WI38 (cell line): ENCODE data around the gene INPP4B.

Experiments used
- H3K4me3 ChIP-seq: 2 replicates; pipeline ENCODE4 v1.5.1; 2011; ENCODE audit warnings: low read depth, mild to moderate bottlenecking, control low read depth, low read length
- TF ChIP-seq, protein P1 (sequence below): IDR thresholded peaks from 2 replicates; pipeline ENCODE4 v1.5.1; 2012; ENCODE audit warnings: low read depth, mild to moderate bottlenecking, control low read depth, low read length

INPP4B gene

GRCh38 chr4:142435599-142436235, 410.4 kb downstream of the INPP4B start:
- H3K4me3 ChIP-seq: no peak overlapping the region
- TF ChIP-seq, protein P1, sequence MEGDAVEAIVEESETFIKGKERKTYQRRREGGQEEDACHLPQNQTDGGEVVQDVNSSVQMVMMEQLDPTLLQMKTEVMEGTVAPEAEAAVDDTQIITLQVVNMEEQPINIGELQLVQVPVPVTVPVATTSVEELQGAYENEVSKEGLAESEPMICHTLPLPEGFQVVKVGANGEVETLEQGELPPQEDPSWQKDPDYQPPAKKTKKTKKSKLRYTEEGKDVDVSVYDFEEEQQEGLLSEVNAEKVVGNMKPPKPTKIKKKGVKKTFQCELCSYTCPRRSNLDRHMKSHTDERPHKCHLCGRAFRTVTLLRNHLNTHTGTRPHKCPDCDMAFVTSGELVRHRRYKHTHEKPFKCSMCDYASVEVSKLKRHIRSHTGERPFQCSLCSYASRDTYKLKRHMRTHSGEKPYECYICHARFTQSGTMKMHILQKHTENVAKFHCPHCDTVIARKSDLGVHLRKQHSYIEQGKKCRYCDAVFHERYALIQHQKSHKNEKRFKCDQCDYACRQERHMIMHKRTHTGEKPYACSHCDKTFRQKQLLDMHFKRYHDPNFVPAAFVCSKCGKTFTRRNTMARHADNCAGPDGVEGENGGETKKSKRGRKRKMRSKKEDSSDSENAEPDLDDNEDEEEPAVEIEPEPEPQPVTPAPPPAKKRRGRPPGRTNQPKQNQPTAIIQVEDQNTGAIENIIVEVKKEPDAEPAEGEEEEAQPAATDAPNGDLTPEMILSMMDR: no peak

DNA sequence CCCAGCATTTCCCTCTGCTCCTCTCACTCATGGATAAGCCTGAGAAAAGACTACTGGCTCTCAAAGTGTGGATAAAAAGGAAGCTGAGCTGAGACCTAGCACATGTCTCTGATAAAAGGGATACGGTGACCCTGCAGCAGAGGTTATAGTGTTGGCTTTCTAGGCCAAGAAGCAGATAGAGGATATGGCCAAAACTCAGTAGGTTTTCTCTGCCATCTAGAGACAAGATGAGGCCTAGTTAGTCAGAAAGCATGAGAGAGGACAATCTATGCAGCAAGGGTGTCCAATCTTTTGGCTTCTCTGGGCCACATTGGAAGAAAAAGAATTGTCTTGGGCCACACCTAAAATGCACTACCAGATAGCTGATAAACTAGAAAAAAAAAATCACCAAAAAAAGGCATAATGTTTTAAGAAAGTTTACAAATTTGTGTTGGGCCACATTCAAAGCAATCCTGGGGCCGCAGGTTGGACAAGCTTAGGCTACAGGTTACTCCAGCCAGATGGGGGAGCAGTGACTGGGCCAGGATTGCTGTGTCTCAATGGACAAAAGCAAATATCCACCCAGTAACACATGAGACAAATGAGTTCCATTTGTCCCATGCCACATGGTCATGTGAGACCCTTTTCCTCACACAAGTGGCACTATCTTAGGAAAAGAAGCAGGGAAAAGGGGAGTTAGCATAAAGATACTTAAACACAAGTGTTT, 411.4 kb downstream of the INPP4B start:
- no peak overlapping the region for H3K4me3 ChIP-seq
- TF ChIP-seq, protein P1: no peak

- H3K4me3 ChIP-seq: no peak overlapping the region
- TF ChIP-seq, protein P1: no peak
Observed at GRCh38 chr4:142428715-142429114, 417.4 kb downstream of the INPP4B start.

DNA sequence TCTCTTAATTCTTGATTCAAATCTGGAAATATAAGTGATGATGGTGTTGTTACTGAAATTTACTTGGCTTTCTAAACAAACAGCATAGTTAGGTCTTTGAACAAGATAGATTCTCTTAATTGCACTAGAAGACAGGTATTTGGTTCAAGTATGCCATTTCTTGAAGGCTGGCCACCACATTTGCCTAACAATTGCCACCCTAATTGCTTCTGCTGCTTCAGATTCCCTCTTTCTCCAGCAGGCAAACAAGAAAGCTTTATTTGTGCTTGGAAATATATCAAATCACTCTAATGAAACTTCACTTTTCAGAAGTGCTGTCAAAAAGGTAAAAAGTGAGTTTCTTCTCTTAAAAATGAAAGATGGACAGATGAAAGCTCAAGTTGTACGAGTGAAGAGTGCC, 418.6 kb downstream of the INPP4B start:
- TF ChIP-seq, protein P1: no peak
- no peak overlapping the region for H3K4me3 ChIP-seq

GRCh38 chr4:142423861-142424260, 422.2 kb downstream of the INPP4B start:
- TF ChIP-seq, protein P1: no peak

DNA sequence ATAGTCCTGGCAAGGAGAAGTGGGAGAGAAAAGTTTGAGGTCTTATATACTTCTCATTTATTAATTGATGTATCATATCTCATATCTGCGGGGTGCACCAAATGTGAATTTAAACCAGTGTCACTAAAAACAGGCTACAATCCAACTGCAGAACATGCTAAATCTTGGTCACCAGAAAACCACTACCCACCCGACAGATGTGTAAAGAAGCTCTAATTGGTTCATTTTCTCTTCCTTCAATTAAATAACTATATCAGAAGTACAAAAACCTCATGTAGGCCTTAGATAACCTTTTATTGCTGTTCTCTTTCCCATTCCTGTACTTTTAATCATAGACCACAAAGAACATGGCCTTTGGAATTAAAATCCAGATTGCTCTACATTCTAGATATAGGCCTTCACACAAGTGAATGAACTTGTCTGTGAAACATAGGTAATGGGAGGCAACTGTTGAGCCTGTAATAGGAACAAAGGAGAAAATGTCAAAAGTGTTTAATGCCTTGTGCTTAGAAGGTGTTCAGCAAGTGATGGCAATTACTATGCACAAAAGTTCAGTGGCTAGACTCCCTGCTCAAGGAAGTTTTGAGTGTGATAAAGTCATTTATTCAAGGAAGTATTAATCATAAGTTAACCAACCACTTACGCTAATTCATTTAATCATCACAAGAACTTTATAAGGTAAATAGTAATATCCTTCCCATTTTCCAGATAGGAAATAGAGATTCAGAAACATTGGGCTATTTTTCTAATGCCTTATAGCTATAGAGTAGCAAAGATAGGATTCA, 425.6 kb downstream of the INPP4B start:
- TF ChIP-seq, protein P1: no peak
- no peak overlapping the region for H3K4me3 ChIP-seq

More at GRCh38 chr4:142423861-142424260, 422.2 kb downstream of the INPP4B start:
- no peak overlapping the region for H3K4me3 ChIP-seq
